PC-9 (cell line): Measurements from ENCODE around the gene PC.

ENCODE experiments used
- CTCF ChIP-seq: fragments of 200-600 bp; sonication (generic); conservative IDR thresholded peaks from 2 replicates; pipeline ENCODE4 v1.6.1; 2017; ENCODE audit warnings: mixed run types, antibody characterized with exemption, mild to moderate bottlenecking, moderate library complexity
- EZH2 ChIP-seq: fragments of 200-600 bp; sonication (generic); IDR thresholded peaks from 2 replicates; pipeline ENCODE4 v1.8.0; 2017; ENCODE audit warnings: antibody characterized with exemption, low read depth

DNA sequence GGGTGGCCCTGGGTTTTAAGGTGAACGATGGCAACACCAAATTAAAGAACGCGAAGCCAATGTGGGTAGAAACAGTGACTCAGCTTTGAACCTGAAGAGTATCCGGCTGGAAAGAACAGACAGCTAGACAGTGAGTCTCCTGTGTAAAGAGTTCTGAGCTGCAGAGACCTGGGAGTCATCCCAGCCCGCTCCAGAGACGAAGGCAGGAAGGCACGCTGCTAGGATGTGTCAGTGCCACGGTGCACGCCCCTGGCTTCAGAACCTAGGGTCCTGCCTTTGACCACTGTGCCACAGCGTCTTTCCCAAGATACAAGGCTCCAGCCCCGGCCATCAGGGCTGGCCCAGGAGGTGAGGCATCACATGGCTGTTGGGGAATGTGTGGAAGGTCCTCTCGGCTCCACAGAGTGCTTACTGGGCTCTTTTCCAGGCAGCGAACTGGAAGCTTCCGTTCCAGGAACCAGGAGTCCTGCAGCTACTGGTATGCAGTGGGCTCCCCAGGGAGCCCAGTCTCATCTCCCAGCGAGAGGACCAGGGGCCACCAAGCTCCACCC lies 71.4 kb downstream of the PC start:
- TF ChIP-seq CTCF (no peak), EZH2 (no peak)
